ENCODE results near the gene LRFN2. TPM values are rescaled to one million over a fixed set of nuclear protein-coding genes. Genes with fewer than 3 reads are reported as not detected.

The LRFN2 gene
- total RNA-seq, 1 donor from 2014 or later: 0.32 TPM

DNA sequence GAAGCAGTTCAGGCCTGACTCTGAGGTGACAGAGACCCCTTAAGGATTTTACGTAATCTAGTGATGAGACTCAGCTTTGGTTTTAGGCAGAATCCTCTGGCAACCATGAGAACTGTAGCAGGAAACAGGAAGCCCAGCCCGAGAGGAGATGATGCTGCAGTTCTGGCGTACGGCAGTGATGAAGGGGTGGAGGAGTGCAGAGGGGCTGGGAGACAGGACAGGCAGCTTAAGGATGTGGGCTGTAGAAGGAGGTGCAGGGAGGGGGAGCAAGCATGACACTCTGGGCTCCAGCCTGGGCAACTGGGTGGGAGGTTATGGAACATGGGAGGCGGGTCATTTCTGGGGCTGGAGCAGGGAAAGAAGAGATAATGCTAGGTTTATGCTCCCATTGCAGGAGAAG, 67.1 kb downstream of the LRFN2 start:
- TF ChIP-seq EZH2 (IDR thresholded peaks at IDR 0.05; ENCODE audit: insufficient read depth, low read length): no peak
- TF ChIP-seq CTCF (IDR thresholded peaks at IDR 0.05; ENCODE audit: insufficient read depth, low read depth, low read length): no peak
- no peaks in the 10 kb centered on the region for H3K36me3 ChIP-seq (ENCODE audit: insufficient read depth, low read length)
- H3K9ac ChIP-seq (ENCODE audit: low read length): no peak overlapping the region
- H3K4me1 Mint-ChIP-seq (ENCODE audit: low read depth, unreplicated experiment): peaks cover 2% of the 10 kb centered on the region
- H3K4me3 ChIP-seq (ENCODE audit: insufficient read depth, low read depth, low read length): no peak overlapping the region
- DNase-seq (ENCODE audit: low read depth): no peak
- H3K9me3 Mint-ChIP-seq (ENCODE audit: unreplicated experiment): peaks cover 6% of the 10 kb centered on the region
- no peak overlapping the region for H3K27ac Mint-ChIP-seq (ENCODE audit: unreplicated experiment)
- no peaks in the 10 kb centered on the region for H3K4me1 ChIP-seq (ENCODE audit: insufficient read depth, low read length)
- H3K4me2 ChIP-seq (ENCODE audit: low read length): no peak overlapping the region
- no peak overlapping the region for H3K4me3 Mint-ChIP-seq (ENCODE audit: unreplicated experiment)
- no peak for FAIRE-seq
- H3K27me3 Mint-ChIP-seq (ENCODE audit: low read depth, unreplicated experiment): peaks cover 50% of the 10 kb centered on the region
- H2AFZ ChIP-seq (ENCODE audit: low read depth, low read length): no peak overlapping the region
- peaks cover 3% of the 10 kb centered on the region for H3K27me3 ChIP-seq (ENCODE audit: insufficient read depth, low read length)
- H3K36me3 Mint-ChIP-seq (ENCODE audit: low read depth, unreplicated experiment): no peaks in the 10 kb centered on the region
- no peaks in the 10 kb centered on the region for H4K20me1 ChIP-seq (ENCODE audit: insufficient read depth, low read length)
- H3K9me3 ChIP-seq (ENCODE audit: insufficient read depth, low read depth, low read length): no peaks in the 10 kb centered on the region
- H3K27ac ChIP-seq (ENCODE audit: low read depth, low read length): no peak overlapping the region
- no peaks in the 10 kb centered on the region for H3K79me2 ChIP-seq (ENCODE audit: insufficient read depth, low read length)

- no peak overlapping the region for H3K4me3 Mint-ChIP-seq (ENCODE audit: unreplicated experiment)
- DNase-seq (ENCODE audit: low read depth): no peak
- Histone ChIP-seq H3K9me3 (ENCODE audit: insufficient read depth, low read depth, low read length) (no peaks in the 10 kb centered on the region), H3K9ac (ENCODE audit: low read length) (no peak overlapping the region), H2AFZ (ENCODE audit: low read depth, low read length) (no peak overlapping the region), H3K4me1 (ENCODE audit: insufficient read depth, low read length) (no peaks in the 10 kb centered on the region), H3K79me2 (ENCODE audit: insufficient read depth, low read length) (no peaks in the 10 kb centered on the region), H3K4me2 (ENCODE audit: low read length) (no peak overlapping the region), H3K36me3 (ENCODE audit: insufficient read depth, low read length) (no peaks in the 10 kb centered on the region), H4K20me1 (ENCODE audit: insufficient read depth, low read length) (no peaks in the 10 kb centered on the region), H3K27ac (ENCODE audit: low read depth, low read length) (no peak overlapping the region), H3K27me3 (ENCODE audit: insufficient read depth, low read length) (peaks cover 3% of the 10 kb centered on the region), H3K4me3 (ENCODE audit: insufficient read depth, low read depth, low read length) (no peak overlapping the region)
- no peaks in the 10 kb centered on the region for H3K36me3 Mint-ChIP-seq (ENCODE audit: low read depth, unreplicated experiment)
- H3K4me1 Mint-ChIP-seq (ENCODE audit: low read depth, unreplicated experiment): no peaks in the 10 kb centered on the region
- TF ChIP-seq EZH2 (IDR thresholded peaks at IDR 0.05; ENCODE audit: insufficient read depth, low read length) (no peak), CTCF (IDR thresholded peaks at IDR 0.05; ENCODE audit: insufficient read depth, low read depth, low read length) (no peak)
- H3K27ac Mint-ChIP-seq (ENCODE audit: unreplicated experiment): no peak overlapping the region
- H3K27me3 Mint-ChIP-seq (ENCODE audit: low read depth, unreplicated experiment): peaks cover 51% of the 10 kb centered on the region
- H3K9me3 Mint-ChIP-seq (ENCODE audit: unreplicated experiment): peaks cover 6% of the 10 kb centered on the region
- FAIRE-seq: no peak
Observed at GRCh38 chr6:40517654-40518053, 69.5 kb downstream of the LRFN2 start.

DNA sequence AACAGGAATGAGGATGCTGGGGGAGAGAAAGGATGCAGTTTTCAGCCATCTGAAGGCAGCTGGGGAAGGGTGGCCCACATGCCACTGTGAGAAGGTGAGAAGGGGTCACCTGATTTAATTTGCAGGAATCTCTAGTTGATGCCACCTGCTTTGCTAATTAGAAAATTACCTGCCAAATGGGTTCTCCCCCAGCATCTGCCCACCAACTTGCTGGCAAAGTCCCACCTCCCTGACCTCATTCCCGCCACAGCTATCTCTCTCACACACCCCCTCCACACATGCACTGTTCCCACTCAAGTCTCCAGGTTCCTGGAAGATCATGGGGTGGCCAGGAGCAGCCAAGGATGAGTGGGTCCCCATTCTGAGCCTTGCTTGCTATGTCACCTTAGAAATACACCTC, 70.7 kb downstream of the LRFN2 start:
- Histone ChIP-seq H4K20me1 (ENCODE audit: insufficient read depth, low read length) (no peaks in the 10 kb centered on the region), H3K9me3 (ENCODE audit: insufficient read depth, low read depth, low read length) (no peaks in the 10 kb centered on the region), H3K79me2 (ENCODE audit: insufficient read depth, low read length) (no peaks in the 10 kb centered on the region), H2AFZ (ENCODE audit: low read depth, low read length) (no peak overlapping the region), H3K4me2 (ENCODE audit: low read length) (no peak overlapping the region), H3K36me3 (ENCODE audit: insufficient read depth, low read length) (no peaks in the 10 kb centered on the region), H3K4me1 (ENCODE audit: insufficient read depth, low read length) (no peaks in the 10 kb centered on the region), H3K27ac (ENCODE audit: low read depth, low read length) (no peak overlapping the region), H3K27me3 (ENCODE audit: insufficient read depth, low read length) (peaks cover 3% of the 10 kb centered on the region), H3K4me3 (ENCODE audit: insufficient read depth, low read depth, low read length) (no peak overlapping the region), H3K9ac (ENCODE audit: low read length) (no peak overlapping the region)
- no peaks in the 10 kb centered on the region for H3K4me1 Mint-ChIP-seq (ENCODE audit: low read depth, unreplicated experiment)
- peaks cover 6% of the 10 kb centered on the region for H3K9me3 Mint-ChIP-seq (ENCODE audit: unreplicated experiment)
- no peak for FAIRE-seq
- no peak overlapping the region for H3K27ac Mint-ChIP-seq (ENCODE audit: unreplicated experiment)
- peaks cover 46% of the 10 kb centered on the region for H3K27me3 Mint-ChIP-seq (ENCODE audit: low read depth, unreplicated experiment)
- no peak for TF ChIP-seq EZH2 (IDR thresholded peaks at IDR 0.05; ENCODE audit: insufficient read depth, low read length)
- TF ChIP-seq CTCF (IDR thresholded peaks at IDR 0.05; ENCODE audit: insufficient read depth, low read depth, low read length): no peak
- H3K4me3 Mint-ChIP-seq (ENCODE audit: unreplicated experiment): no peak overlapping the region
- no peaks in the 10 kb centered on the region for H3K36me3 Mint-ChIP-seq (ENCODE audit: low read depth, unreplicated experiment)
- DNase-seq (ENCODE audit: low read depth): no peak

Measured in astrocyte (in vitro differentiated cells and primary cell).